HEK293 (cell line): ENCODE data around the gene DTWD2.

Source experiments
- CTCF ChIA-PET: fragments of 350-600 bp; formaldehyde crosslinking; extraction: SDS; loops from one replicate; lab custom pipeline; 2021; ENCODE audit warnings: antibody characterized with exemption; lab: Yijun Ruan, JAX
- POLR2A ChIA-PET: fragments of 300-600 bp; formaldehyde crosslinking; extraction: SDS; loops from one replicate; lab custom pipeline; 2020; ENCODE audit warnings: antibody characterized with exemption, inconsistent platforms; lab: Yijun Ruan, JAX
- H3K27ac ChIP-seq: fragments of 200-500 bp; sonication (Bioruptor generic); 2 replicates; pipeline ENCODE4 v1.5.1; 2014; ENCODE audit warnings: low read depth, low read length, control low read depth, inconsistent platforms; ENCODE audit errors: extremely low read depth
- H3K36me3 ChIP-seq, 2 experiments: fragments of 200-500 bp in 1 of 2; sonication (Bioruptor generic) in 1 of 2; 1 replicate in 1 of 2; 2 replicates in 1 of 2; pipeline ENCODE4 v1.5.1; 2014 to 2017; ENCODE audit warnings: inconsistent platforms in 2 of 2, low read length in 2 of 2; ENCODE audit not compliant: control insufficient read depth in 2 of 2, insufficient read depth in 1 of 2
- H3K4me1 ChIP-seq: fragments of 200-500 bp; sonication (Bioruptor generic); 2 replicates; pipeline ENCODE4 v1.5.1; 2014; ENCODE audit warnings: mild to moderate bottlenecking, low read length, inconsistent platforms; ENCODE audit not compliant: control insufficient read depth, insufficient read depth
- H3K4me3 ChIP-seq: 2 replicates; pipeline ENCODE4 v1.5.1; 2011; ENCODE audit warnings: low read depth, mild to moderate bottlenecking, control low read depth, low read length, moderate library complexity
- H3K9me3 ChIP-seq: fragments of 200-500 bp; sonication (Bioruptor generic); 2 replicates; pipeline ENCODE4 v1.5.1; 2014; ENCODE audit warnings: low read depth, low read length, inconsistent platforms; ENCODE audit not compliant: control insufficient read depth, insufficient read depth
- GLIS2 ChIP-seq: fragments of 450-650 bp; formaldehyde crosslinking; IDR thresholded peaks from 2 replicates; pipeline ENCODE4 v1.5.1; 2016; ENCODE audit warnings: missing biosample characterization, missing genetic modification characterization
- KLF10 ChIP-seq: fragments of 450-650 bp; IDR thresholded peaks from 2 replicates; pipeline ENCODE4 v1.5.1; 2018; ENCODE audit warnings: missing biosample characterization, mild to moderate bottlenecking, missing genetic modification characterization
- OSR2 ChIP-seq: fragments of 450-650 bp; formaldehyde crosslinking; IDR thresholded peaks from 2 replicates; pipeline ENCODE4 v1.5.1; 2016; ENCODE audit warnings: missing biosample characterization, missing genetic modification characterization
- ZBTB48 ChIP-seq: fragments of 450-650 bp; formaldehyde crosslinking; IDR thresholded peaks from 2 replicates; pipeline ENCODE4 v1.5.1; 2016; ENCODE audit warnings: missing biosample characterization, missing genetic modification characterization
- ZBTB8A ChIP-seq: fragments of 450-650 bp; formaldehyde crosslinking; IDR thresholded peaks from 2 replicates; pipeline ENCODE4 v1.5.1; 2016; ENCODE audit warnings: missing biosample characterization, missing genetic modification characterization
- ZFP3 ChIP-seq: fragments of 450-650 bp; formaldehyde crosslinking; IDR thresholded peaks from 2 replicates; pipeline ENCODE4 v1.5.1; 2016; ENCODE audit warnings: low read depth, missing biosample characterization, missing genetic modification characterization
- ZIC2 ChIP-seq: fragments of 450-650 bp; formaldehyde crosslinking; IDR thresholded peaks from 2 replicates; pipeline ENCODE4 v1.5.1; 2016; ENCODE audit warnings: missing biosample characterization, missing genetic modification characterization
- ZNF133 ChIP-seq: fragments of 450-650 bp; formaldehyde crosslinking; IDR thresholded peaks from 2 replicates; pipeline ENCODE4 v1.5.1; 2016; ENCODE audit warnings: missing biosample characterization, missing genetic modification characterization
- ZNF140 ChIP-seq: fragments of 450-650 bp; formaldehyde crosslinking; IDR thresholded peaks from 2 replicates; pipeline ENCODE4 v1.5.1; 2016; ENCODE audit warnings: missing biosample characterization, missing genetic modification characterization
- ZNF202 ChIP-seq: fragments of 450-650 bp; formaldehyde crosslinking; IDR thresholded peaks from 2 replicates; pipeline ENCODE4 v1.5.1; 2016; ENCODE audit warnings: missing biosample characterization, missing genetic modification characterization, borderline replicate concordance
- ZNF223 ChIP-seq: fragments of 450-650 bp; formaldehyde crosslinking; IDR thresholded peaks from 2 replicates; pipeline ENCODE4 v1.5.1; 2016; ENCODE audit warnings: missing biosample characterization, missing genetic modification characterization
- ZNF26 ChIP-seq: fragments of 450-650 bp; formaldehyde crosslinking; IDR thresholded peaks from 2 replicates; pipeline ENCODE4 v1.5.1; 2016; ENCODE audit warnings: missing biosample characterization, missing genetic modification characterization
- ZNF341 ChIP-seq: fragments of 450-650 bp; formaldehyde crosslinking; IDR thresholded peaks from 2 replicates; pipeline ENCODE4; 2016; ENCODE audit warnings: low read depth, missing biosample characterization, missing genetic modification characterization
- ZNF350 ChIP-seq: fragments of 450-650 bp; formaldehyde crosslinking; IDR thresholded peaks from 2 replicates; pipeline ENCODE4 v1.5.0; 2017; ENCODE audit warnings: missing biosample characterization, mild to moderate bottlenecking, missing genetic modification characterization
- ZNF391 ChIP-seq: fragments of 450-650 bp; formaldehyde crosslinking; IDR thresholded peaks from 2 replicates; pipeline ENCODE4 v1.5.1; 2016; ENCODE audit warnings: low read depth, missing biosample characterization, missing genetic modification characterization, borderline replicate concordance
- ZNF518A ChIP-seq: fragments of 450-650 bp; formaldehyde crosslinking; conservative IDR thresholded peaks from 2 replicates; pipeline ENCODE4 v1.5.1; 2016; ENCODE audit warnings: low read depth, missing biosample characterization, missing genetic modification characterization
- ZNF626 ChIP-seq: fragments of 450-650 bp; sonication (Bioruptor Pico); formaldehyde crosslinking; IDR thresholded peaks from 2 replicates; pipeline ENCODE4 v1.5.1; 2018; ENCODE audit warnings: missing biosample characterization, missing genetic modification characterization, inconsistent platforms
- ZNF664 ChIP-seq: fragments of 450-650 bp; formaldehyde crosslinking; IDR thresholded peaks from 2 replicates; pipeline ENCODE4 v1.5.1; 2016; ENCODE audit warnings: missing biosample characterization, missing genetic modification characterization
- ZNF837 ChIP-seq: fragments of 450-650 bp; formaldehyde crosslinking; IDR thresholded peaks from 2 replicates; pipeline ENCODE4 v1.5.1; 2016; ENCODE audit warnings: missing biosample characterization, missing genetic modification characterization
- TF ChIP-seq, protein P1 (sequence below): fragments of 450-650 bp; formaldehyde crosslinking; IDR thresholded peaks from 2 replicates; pipeline ENCODE4 v1.5.1; 2017; ENCODE audit warnings: missing biosample characterization, missing genetic modification characterization
- TF ChIP-seq, protein P2 (sequence below): fragments of 450-650 bp; formaldehyde crosslinking; IDR thresholded peaks from 2 replicates; pipeline ENCODE4 v1.5.1; 2016; ENCODE audit warnings: missing biosample characterization, missing genetic modification characterization

Gene DTWD2

GRCh38 chr5:118793652-118794051, 194.7 kb downstream of the DTWD2 start:
- POLR2A ChIA-PET = no interaction called here
- no peaks in the 10 kb centered on the region for H3K4me1 ChIP-seq
- CTCF ChIA-PET = interaction anchor here (2.5 kb wide), 1 partner anchor 25 kb away, joined by 8 read pairs; no protein-coding TSS in a partner anchor
- H3K27ac ChIP-seq = no peak overlapping the region
- H3K9me3 ChIP-seq = no peaks in the 10 kb centered on the region
- H3K4me3 ChIP-seq = no peak overlapping the region
- TF ChIP-seq ZNF140 (no peak), ZNF837 (no peak), ZNF391 (tag by site-specific recombination) (no peak), ZBTB8A (tag by site-specific recombination) (no peak), ZNF341 (tag by site-specific recombination) (no peak), ZNF223 (tag by site-specific recombination) (no peak), ZNF350 (no peak), ZNF664 (no peak), ZNF133 (tag by site-specific recombination) (no peak), ZBTB48 (tag by site-specific recombination) (no peak)
- TF ChIP-seq, protein P1, sequence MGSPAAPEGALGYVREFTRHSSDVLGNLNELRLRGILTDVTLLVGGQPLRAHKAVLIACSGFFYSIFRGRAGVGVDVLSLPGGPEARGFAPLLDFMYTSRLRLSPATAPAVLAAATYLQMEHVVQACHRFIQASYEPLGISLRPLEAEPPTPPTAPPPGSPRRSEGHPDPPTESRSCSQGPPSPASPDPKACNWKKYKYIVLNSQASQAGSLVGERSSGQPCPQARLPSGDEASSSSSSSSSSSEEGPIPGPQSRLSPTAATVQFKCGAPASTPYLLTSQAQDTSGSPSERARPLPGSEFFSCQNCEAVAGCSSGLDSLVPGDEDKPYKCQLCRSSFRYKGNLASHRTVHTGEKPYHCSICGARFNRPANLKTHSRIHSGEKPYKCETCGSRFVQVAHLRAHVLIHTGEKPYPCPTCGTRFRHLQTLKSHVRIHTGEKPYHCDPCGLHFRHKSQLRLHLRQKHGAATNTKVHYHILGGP (tag by site-specific recombination) = no peak
- TF ChIP-seq, protein P2, sequence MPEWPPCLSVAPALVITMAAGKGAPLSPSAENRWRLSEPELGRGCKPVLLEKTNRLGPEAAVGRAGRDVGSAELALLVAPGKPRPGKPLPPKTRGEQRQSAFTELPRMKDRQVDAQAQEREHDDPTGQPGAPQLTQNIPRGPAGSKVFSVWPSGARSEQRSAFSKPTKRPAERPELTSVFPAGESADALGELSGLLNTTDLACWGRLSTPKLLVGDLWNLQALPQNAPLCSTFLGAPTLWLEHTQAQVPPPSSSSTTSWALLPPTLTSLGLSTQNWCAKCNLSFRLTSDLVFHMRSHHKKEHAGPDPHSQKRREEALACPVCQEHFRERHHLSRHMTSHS (tag by site-specific recombination) = no peak
- no peaks in the 10 kb centered on the region for H3K36me3 ChIP-seq

DNA sequence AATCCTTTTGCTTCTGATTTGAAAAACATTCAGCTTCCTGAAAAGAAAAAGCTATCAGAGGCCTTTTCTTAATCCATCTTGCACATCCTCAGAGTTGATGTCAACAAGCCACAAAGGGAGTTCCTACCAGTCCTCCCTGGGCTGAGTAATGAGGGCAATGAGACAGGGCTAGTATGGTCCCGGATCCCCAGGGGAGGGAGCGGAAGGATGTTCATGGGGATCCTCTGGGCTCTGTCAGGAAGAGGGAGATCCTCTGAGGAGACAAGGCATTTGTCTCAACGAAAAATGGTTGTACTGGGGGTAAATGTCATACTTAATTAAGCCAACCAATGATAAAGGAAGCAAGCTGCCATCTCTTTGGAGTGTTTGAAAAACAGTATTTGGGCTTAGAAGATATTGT, 195.3 kb downstream of the DTWD2 start:
- TF ChIP-seq ZNF26 (tag by site-specific recombination) = no peak
- TF ChIP-seq ZNF626 = no peak
- no peak for TF ChIP-seq ZNF202
- no peak for TF ChIP-seq GLIS2 (tag by site-specific recombination)
- TF ChIP-seq OSR2 (tag by site-specific recombination) = no peak
- TF ChIP-seq ZIC2 (tag by site-specific recombination) = no peak
- no peak for TF ChIP-seq ZNF518A
- TF ChIP-seq KLF10 (tag by site-specific recombination) = no peak
- no peak for TF ChIP-seq ZFP3 (tag by site-specific recombination)
- no peak for TF ChIP-seq ZNF341 (tag by site-specific recombination)
- no peak overlapping the region for H3K4me3 ChIP-seq
- ChIA-PET POLR2A (no interaction called here), CTCF (interaction anchor here (0.9 to 2.5 kb wide), 8 partner anchors 9 to 157 kb away, joined by 3 to 8 read pairs (median 4); no protein-coding TSS in a partner anchor)
- no peaks in the 10 kb centered on the region for H3K36me3 ChIP-seq
- no peak overlapping the region for H3K27ac ChIP-seq
- no peaks in the 10 kb centered on the region for H3K9me3 ChIP-seq
- H3K4me1 ChIP-seq = no peaks in the 10 kb centered on the region
